Transverse colon (tissue), 4 donors: ENCODE measurements around the gene KCTD17.

Source experiments
- EP300 ChIP-seq: sonication (generic); formaldehyde crosslinking; IDR thresholded peaks from one replicate; pipeline ENCODE4 v1.6.1; 2017; ENCODE audit warnings: antibody characterized with exemption, low read depth
- POLR2A ChIP-seq: fragments of 450-650 bp; IDR thresholded peaks from one replicate; pipeline ENCODE4 v1.6.1; 2016; ENCODE audit warnings: antibody characterized with exemption, mild to moderate bottlenecking, moderate library complexity
- POLR2AphosphoS5 ChIP-seq, 3 donors: sonication (generic); formaldehyde crosslinking; IDR thresholded peaks; one replicate each; pipeline ENCODE4 v1.6.1; 2016; ENCODE audit warnings: antibody characterized with exemption in 3 of 3
- TF ChIP-seq, protein P1 (sequence below), 5 experiments: fragments of 200-600 bp in 3 of 5; fragments of 450-650 bp in 2 of 5; sonication (generic) in 3 of 5; IDR thresholded peaks; 1 replicate in 2 of 5; 2 replicates in 3 of 5; pipeline ENCODE4 v1.5.1; 2016 to 2017; ENCODE audit warnings: antibody characterized with exemption in 5 of 5, inconsistent platforms in 3 of 5, mild to moderate bottlenecking in 2 of 5, moderate library complexity in 1 of 5

DNA sequence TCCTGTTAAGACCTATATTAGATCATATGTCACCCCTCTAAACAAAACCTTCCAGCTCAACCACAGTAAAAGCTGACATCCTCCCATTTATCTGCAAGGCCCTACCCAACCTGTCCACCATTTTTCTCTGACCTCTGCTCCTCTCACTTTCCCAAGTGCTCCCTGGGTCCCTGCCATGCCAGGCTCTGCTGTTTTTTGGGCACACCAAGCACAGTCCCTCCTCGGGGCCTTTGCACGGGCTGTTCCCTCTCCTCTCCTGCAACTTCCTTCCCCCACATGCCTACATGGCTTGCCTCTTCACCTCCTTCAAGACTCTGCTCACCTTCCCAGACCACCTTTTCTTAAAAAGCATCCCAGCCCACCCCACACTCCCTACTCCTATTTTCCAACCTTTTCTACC, 42.1 kb upstream of the KCTD17 start:
- TF ChIP-seq POLR2A = no peak
- no peak for TF ChIP-seq EP300
- TF ChIP-seq, protein P1, sequence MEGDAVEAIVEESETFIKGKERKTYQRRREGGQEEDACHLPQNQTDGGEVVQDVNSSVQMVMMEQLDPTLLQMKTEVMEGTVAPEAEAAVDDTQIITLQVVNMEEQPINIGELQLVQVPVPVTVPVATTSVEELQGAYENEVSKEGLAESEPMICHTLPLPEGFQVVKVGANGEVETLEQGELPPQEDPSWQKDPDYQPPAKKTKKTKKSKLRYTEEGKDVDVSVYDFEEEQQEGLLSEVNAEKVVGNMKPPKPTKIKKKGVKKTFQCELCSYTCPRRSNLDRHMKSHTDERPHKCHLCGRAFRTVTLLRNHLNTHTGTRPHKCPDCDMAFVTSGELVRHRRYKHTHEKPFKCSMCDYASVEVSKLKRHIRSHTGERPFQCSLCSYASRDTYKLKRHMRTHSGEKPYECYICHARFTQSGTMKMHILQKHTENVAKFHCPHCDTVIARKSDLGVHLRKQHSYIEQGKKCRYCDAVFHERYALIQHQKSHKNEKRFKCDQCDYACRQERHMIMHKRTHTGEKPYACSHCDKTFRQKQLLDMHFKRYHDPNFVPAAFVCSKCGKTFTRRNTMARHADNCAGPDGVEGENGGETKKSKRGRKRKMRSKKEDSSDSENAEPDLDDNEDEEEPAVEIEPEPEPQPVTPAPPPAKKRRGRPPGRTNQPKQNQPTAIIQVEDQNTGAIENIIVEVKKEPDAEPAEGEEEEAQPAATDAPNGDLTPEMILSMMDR (IDR thresholded peaks at IDR 0.05) = no peak
- TF ChIP-seq POLR2AphosphoS5 (IDR thresholded peaks at IDR 0.05) = no peak
